Epithelial cell of esophagus (primary cell): ENCODE measurements around the gene SNTB2.

Experiments
- DNase-seq: peaks from one replicate; pipeline ENCODE4 v3.0.0; 2010; ENCODE audit warnings: low read depth
- H3K4me3 ChIP-seq: 2 replicates; pipeline ENCODE4 v1.5.1; 2011; ENCODE audit warnings: mild to moderate bottlenecking, low read length, control low read depth
- TF ChIP-seq, protein P1 (sequence below): IDR thresholded peaks from 2 replicates; pipeline ENCODE4 v1.5.1; 2011; ENCODE audit warnings: low read depth, mild to moderate bottlenecking, low read length, control low read depth, inconsistent platforms; ENCODE audit not compliant: insufficient read depth; ENCODE audit errors: missing control alignments

The SNTB2 gene

DNA sequence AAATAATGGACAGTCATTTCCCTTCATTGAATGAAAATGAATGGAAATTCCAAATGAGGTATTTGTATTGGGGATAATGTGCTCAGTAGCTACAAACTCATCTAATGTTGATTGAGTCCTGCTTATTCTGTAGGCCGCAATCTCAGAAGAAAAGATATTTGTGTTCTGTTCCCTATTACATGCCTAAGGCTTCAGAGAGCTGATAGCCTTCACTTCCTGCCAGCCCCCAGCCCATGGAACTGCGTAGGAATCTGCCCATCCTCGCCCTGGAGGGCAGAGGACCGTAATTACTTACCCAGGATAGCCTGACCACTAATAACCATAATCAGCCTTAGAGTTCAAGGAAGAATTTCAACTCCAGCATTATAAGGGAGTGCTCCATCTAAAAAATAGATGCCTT lies 17.9 kb upstream of the SNTB2 start:
- TF ChIP-seq, protein P1, sequence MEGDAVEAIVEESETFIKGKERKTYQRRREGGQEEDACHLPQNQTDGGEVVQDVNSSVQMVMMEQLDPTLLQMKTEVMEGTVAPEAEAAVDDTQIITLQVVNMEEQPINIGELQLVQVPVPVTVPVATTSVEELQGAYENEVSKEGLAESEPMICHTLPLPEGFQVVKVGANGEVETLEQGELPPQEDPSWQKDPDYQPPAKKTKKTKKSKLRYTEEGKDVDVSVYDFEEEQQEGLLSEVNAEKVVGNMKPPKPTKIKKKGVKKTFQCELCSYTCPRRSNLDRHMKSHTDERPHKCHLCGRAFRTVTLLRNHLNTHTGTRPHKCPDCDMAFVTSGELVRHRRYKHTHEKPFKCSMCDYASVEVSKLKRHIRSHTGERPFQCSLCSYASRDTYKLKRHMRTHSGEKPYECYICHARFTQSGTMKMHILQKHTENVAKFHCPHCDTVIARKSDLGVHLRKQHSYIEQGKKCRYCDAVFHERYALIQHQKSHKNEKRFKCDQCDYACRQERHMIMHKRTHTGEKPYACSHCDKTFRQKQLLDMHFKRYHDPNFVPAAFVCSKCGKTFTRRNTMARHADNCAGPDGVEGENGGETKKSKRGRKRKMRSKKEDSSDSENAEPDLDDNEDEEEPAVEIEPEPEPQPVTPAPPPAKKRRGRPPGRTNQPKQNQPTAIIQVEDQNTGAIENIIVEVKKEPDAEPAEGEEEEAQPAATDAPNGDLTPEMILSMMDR = no peak
- H3K4me3 ChIP-seq = no peak overlapping the region
- no peak for DNase-seq

DNA sequence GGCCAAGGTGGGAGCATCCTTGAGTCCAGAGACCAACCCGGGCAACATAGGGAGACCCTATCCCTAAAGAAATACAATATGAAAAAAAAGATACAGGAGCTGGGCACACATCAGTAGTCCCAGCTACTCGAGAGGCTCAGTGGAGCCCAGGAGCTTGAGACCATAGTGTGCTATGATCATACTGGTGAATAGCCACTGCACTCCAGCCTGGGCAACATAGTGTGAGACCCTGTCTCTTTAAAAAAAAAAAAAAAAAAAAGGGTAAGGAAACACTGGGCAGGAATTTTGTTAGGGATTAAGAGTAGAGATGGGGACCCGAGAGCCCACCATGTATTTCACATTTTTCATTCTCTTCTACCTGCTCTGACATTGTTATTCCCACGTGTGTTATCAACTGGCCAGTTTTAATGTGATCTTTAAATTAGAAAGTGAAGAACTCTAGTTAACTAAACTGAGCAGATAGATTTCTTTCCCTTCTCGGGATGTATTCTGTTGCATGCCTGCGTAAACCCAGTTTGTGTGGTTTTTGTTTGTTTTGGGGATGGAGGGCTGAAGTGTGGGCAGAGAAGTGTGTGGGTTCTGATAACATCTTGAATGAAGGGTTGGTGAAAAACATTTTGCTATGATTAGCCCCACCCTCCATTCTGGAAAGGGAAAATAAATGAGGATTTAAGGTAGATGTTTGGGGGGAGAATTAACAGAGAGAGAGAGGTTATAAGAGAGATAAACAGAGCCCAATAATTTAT lies 17.2 kb upstream of the SNTB2 start:
- TF ChIP-seq, protein P1 = no peak

DNA sequence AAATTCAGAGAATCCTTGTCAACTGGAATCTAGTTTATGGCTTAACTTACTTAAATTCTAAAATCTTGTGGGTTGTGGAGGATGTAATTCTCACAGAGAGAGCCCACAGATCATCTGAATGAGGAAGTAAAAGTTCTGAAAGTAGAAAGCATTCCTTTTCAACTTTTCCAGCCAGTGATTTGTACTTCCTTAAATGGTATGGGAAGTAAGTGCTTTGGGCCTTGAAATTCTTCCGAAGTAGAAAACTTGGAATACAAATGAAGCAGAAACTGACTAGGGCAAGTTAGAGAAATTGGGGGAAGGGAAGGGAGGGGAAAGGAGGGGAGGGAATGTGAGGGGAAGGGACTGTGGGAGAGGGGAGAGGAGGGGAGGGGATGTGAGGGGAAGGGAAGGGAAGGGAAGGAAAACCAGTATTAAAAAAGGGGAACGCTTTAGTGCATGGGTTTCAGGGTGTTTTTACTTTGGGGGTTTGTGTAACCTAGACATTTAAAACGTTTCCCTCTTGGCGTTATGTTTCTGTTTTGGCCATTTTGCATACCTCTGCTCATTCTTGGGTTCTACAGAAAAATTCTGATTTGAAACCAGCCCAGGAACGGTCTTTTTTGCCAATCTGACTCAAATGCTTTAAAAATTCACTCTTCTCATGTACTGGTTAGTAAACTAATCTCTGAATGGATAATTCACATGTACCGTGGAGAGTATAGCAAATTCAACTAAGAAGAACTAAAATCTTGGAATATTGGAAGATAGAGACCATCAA lies 15.5 kb upstream of the SNTB2 start:
- DNase-seq = no peak
- no peak overlapping the region for H3K4me3 ChIP-seq
- TF ChIP-seq, protein P1 = no peak

More for the DNA sequence above, 17.2 kb upstream of the SNTB2 start:
- no peak for DNase-seq
- H3K4me3 ChIP-seq = no peak overlapping the region

DNA sequence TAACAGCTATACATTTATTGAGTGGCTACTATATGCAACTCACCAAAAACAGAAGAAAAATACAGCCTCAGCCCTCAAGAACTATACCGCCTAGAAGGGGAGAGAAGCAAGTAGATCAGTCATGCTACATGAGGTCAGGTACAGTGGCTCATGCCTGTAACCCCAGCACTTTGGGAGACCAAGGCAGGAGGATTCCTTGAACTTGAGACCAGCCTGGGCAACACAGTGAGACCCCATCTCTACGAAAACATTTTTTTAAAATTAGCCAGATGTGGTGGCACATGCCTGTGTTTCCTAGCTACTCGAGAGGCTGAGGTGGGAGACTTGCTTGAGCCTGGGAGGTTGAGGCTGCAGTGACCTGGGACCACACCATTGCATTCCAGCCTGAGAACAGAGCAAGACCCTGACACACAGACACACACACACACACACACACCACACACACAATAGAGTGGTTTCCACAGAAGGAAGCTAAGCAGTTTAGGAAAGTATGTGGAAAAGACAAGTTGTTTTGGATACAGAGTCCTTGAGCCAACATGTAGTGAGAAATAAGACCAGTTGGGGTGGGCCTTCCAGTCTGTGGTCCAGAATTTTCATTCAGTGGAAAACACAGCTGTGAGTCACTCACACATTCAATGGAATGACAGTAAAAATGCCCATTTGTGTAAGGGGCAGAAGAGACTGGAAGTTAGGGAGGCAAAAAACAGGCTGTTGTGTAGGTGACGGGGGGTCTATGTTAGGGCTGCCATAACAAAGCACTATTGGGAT lies 10.7 kb upstream of the SNTB2 start:
- TF ChIP-seq, protein P1 = no peak
- H3K4me3 ChIP-seq = no peak overlapping the region
- no peak for DNase-seq

DNA sequence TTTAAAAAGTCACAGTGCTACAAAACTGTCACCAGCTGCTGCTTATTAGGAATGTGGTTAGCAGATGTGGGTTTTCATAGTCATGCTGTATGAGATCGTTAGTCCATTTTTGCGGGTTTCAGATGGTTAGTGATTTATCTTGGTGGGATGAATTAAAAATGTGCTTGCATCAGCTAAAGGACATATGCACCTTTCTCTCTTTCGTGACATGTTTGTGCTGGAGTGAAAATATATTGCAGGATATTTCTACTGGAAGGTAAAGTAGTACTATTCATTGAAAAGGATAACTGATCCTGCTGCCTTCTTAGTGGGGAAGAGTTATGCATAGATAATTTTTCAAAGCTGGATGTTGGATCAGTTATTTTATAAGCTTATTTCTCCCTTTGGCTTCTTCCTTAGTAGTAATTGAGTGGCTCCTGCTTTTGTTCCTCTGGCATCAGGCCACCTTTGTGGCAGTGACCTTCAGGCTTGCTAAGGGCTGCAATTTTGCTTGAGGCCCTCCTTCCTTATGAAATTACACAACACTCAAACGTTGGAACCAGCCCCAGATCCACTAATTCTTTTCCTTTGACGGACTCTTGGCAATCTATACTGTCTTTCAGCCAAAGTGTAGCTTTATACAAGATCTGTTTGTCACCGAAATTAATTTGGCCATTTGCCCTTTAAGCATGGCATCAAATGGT lies 7.5 kb upstream of the SNTB2 start:
- TF ChIP-seq, protein P1 = no peak
- DNase-seq = peak; percentile 51
- H3K4me3 ChIP-seq = no peak overlapping the region

DNA sequence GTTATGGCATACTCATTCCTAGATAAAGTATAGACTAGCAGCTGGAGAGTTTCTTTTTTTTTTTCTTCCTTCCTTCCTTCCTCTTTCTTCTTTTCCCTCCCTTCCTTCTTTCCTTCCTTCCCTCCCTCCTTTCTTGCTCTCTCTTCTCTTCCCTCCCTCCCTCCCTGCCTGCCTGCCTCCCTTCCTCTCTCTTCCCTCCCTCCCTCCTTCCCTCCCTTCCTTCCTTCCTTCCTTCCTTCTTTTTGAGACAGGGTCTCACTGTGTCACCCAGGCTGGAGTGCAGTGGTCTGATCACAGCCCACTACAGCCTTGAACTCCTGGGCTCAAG lies 7.0 kb upstream of the SNTB2 start:
- DNase-seq = no peak
- TF ChIP-seq, protein P1 = no peak
- no peak overlapping the region for H3K4me3 ChIP-seq
